Activated naive CD4-positive, alpha-beta T cell treated with anti-CD3 and anti-CD28 coated beads for 36 hours (primary cell): Measurements from ENCODE around the gene THRB. TPM values are rescaled to one million over a fixed set of nuclear protein-coding genes. Genes with fewer than 3 reads are reported as not detected.

ENCODE experiments used
- CTCF ChIA-PET: fragments of 350-600 bp; sonication (Branson Sonifier 250); formaldehyde crosslinking; loops from one replicate; lab custom pipeline; 2021; ENCODE audit warnings: antibody characterized with exemption; lab: Charles Lee
- DNase-seq: peaks from one replicate; pipeline ENCODE4 v3.0.0-alpha.2; 2020
- H3K27ac Mint-ChIP-seq: one replicate; pipeline ENCODE4 v1.8.0; 2021; ENCODE audit warnings: mild to moderate bottlenecking, mixed read lengths
- H3K27me3 Mint-ChIP-seq: one replicate; pipeline ENCODE4 v1.8.0; 2021; ENCODE audit warnings: low read depth, mixed read lengths
- H3K36me3 Mint-ChIP-seq: one replicate; pipeline ENCODE4 v1.8.0; 2021; ENCODE audit warnings: low read depth, mixed read lengths
- H3K4me1 Mint-ChIP-seq: one replicate; pipeline ENCODE4 v1.8.0; 2021; ENCODE audit warnings: low read depth, mixed read lengths
- H3K4me3 Mint-ChIP-seq: one replicate; pipeline ENCODE4 v1.8.0; 2021; ENCODE audit warnings: mild to moderate bottlenecking, moderate library complexity, mixed read lengths
- H3K9me3 Mint-ChIP-seq: one replicate; pipeline ENCODE4 v1.8.0; 2021; ENCODE audit warnings: mixed read lengths
- intact Hi-C: fragments of 100-400 bp; cut with micrococcal nuclease; formaldehyde crosslinking; loops from one replicate; pipeline ENCODE4 v1.15.1; 2023
- total RNA-seq, 2 experiments: library from RNA; stranded (reverse); gene quantifications; one replicate each; pipeline ENCODE4 v1.2.3, GENCODE V29; 2021

The THRB gene
- not detected for total RNA-seq

DNA sequence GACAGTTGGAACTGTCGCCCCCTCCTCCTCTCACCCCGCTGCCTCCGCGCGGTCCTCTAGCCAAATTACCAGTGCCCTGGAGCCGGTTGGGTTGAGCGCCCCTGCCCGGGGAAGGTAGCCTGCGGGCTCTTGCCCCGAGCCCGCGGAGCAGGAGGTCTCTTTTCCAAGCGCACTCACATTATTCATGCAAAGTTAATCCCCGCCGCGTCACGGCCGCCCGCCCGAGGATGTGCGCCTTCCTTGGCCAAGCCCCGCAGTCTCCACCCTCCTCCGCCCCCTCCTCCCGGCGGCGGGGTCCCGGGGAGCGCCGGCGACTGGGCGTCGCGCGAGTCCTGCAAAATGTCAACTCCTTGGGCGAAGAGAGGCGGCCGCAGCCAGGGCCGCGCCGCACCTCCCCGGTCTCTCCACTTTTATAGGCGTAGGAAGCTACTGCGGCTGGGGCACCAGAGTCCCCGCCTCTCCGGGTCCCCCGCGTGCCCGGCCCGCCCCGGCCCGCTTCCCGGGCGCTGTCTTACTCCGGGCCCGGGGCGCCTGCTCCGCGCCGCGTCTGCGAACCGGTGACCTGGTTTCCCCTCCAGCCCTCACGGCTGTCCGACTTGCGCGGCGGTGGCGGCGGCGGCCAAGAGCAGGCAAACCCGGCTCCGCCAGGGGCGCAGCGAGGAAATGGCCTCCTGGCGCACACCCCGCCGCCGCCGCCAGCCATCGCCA lies at the start of gene THRB:
THRB (minus strand) TSS at position 233 of the 708 bp plus-strand sequence.
- peaks cover 6% of the 10 kb centered on the region for H3K4me1 Mint-ChIP-seq
- peaks cover 52% of the 10 kb centered on the region for H3K27me3 Mint-ChIP-seq
- H3K36me3 Mint-ChIP-seq, result no peaks in the 10 kb centered on the region
- intact Hi-C loops, result no loop called here
- no peaks in the 10 kb centered on the region for H3K9me3 Mint-ChIP-seq
- DNase-seq, result peak; percentile 7
- CTCF ChIA-PET, result no interaction called here
- H3K4me3 Mint-ChIP-seq, result peak within 1 kb of the TSS; percentile 36
- H3K27ac Mint-ChIP-seq, result no peak within 1 kb of the TSS

DNA sequence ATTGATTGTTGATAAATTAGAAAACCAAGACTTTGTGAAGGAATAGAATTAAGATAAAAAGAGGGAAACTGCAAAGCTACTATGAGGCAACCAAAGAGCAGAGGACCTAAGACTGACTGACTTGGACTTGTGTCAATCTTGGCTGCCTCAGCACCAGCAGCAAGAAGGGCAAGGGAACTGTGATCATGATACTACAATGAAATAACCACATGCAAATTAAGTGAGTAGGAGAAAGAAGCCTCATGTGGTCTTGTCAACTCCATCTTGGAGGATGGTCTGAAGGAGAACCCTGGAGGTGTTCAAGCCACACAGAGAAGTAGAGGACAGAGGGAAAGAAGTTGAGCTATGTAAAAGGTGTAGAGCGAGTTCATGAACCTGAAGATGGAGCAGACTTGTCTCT lies 47.3 kb upstream of the THRB start:
- no peak overlapping the region for H3K27ac Mint-ChIP-seq
- no peaks in the 10 kb centered on the region for H3K36me3 Mint-ChIP-seq
- CTCF ChIA-PET, result interaction anchor here (0.6 kb wide), 1 partner anchor 241 kb away, joined by 3 read pairs; no protein-coding TSS in a partner anchor
- H3K4me3 Mint-ChIP-seq, result no peak overlapping the region
- DNase-seq, result no peak
- no peaks in the 10 kb centered on the region for H3K4me1 Mint-ChIP-seq
- intact Hi-C loops, result no loop called here
- H3K27me3 Mint-ChIP-seq, result no peaks in the 10 kb centered on the region
- peaks cover 4% of the 10 kb centered on the region for H3K9me3 Mint-ChIP-seq

DNA sequence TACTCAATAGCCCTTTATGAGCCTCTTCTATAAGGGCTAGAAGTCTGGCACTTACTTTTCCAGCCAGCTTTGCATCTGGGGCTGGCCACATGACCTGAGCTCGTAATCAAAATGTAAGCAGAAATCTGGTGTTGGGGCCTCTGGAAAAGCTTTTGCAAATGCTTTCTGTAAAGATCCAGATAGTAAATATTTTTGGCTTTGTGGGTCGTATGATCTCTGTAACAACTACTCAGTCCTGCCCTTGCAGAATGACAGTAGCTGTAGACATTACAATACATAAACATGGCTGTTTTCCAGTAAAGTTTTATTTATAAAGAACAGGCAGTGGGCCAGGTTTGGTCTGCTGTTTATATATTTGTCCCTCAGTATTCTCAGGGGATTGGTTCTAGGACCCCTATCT lies 46.2 kb upstream of the THRB start:
- Mint-ChIP-seq H3K36me3 (no peaks in the 10 kb centered on the region), H3K27me3 (no peaks in the 10 kb centered on the region), H3K4me3 (no peak overlapping the region), H3K4me1 (no peaks in the 10 kb centered on the region), H3K9me3 (peaks cover 6% of the 10 kb centered on the region), H3K27ac (no peak overlapping the region)
- no peak for DNase-seq
- intact Hi-C loops, result no loop called here
- CTCF ChIA-PET, result no interaction called here

DNA sequence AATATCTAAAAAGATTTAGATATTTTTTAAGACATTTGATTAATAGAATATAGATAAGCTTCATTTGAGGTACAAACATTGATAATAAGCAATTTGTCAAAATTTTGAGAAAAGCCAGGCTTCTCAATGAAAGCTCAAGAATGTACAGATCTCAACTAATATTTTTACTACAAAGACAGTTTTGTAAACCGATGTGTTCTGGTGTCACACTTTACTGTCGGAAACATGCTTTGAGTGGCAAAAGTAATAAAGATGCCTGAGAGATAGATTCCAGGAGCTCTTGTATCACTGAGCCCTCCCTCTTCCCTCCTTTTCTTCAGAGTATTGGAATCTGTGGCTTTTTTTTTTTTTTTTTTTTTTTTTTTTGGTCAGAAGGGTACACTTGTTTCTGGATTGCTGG lies 45.0 kb upstream of the THRB start:
- no peak overlapping the region for H3K27ac Mint-ChIP-seq
- CTCF ChIA-PET, result no interaction called here
- H3K27me3 Mint-ChIP-seq, result no peaks in the 10 kb centered on the region
- no peak for DNase-seq
- intact Hi-C loops, result no loop called here
- no peaks in the 10 kb centered on the region for H3K36me3 Mint-ChIP-seq
- H3K9me3 Mint-ChIP-seq, result peaks cover 6% of the 10 kb centered on the region
- H3K4me3 Mint-ChIP-seq, result no peak overlapping the region
- H3K4me1 Mint-ChIP-seq, result no peaks in the 10 kb centered on the region

DNA sequence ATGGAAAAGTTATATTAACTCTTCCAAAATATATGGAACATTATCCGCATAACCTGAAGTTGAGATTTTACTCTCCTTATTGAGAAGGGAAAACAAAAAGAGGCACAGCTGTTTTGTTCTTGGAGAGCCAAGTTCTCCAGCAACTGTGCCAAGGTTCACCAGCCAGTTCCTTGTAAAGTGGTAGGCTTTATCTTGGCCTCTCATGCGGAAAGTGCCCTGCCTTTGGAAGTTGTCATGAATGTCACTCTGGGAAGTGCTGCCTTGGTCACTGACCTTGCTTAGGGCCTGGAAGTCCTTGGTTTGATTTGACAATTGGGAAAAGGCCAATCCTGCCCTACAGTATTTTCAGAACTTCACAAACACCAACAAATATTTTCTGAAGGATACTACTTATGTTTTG lies 44.2 kb upstream of the THRB start:
- Mint-ChIP-seq H3K4me1 (no peaks in the 10 kb centered on the region), H3K36me3 (no peaks in the 10 kb centered on the region), H3K27me3 (no peaks in the 10 kb centered on the region), H3K9me3 (peaks cover 6% of the 10 kb centered on the region), H3K27ac (no peak overlapping the region), H3K4me3 (no peak overlapping the region)
- CTCF ChIA-PET, result no interaction called here
- intact Hi-C loops, result no loop called here
- no peak for DNase-seq

DNA sequence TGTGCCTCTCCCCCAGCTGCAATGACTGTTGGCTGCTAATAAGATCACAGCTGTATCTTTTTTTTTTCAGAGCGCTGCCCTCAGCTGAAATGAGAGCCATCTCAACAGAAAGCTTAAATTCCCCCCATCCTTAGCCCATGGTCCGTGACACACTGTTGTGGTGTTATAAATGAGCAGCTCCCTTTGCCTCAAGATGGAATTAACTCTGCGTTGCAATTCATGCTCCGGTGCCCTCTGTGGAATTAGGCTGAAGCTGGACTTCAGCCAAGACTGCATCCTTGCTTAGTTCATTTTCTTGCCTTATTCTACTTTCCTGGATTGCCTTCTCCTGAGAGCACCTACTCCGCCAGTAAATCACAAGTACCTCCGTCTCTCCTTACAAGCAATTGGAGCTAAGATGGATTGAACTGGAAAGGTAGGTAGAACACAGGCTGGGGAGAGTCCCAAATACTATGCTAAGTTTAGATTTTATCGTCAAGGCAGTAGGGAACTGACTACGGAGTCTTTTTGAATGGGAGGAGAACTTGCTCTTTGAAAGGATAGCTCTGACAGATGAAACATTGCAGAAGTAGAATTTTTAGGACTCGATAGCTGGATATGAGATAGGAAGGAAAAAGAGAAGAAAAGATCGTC lies 39.0 kb upstream of the THRB start:
- CTCF ChIA-PET, result no interaction called here
- Mint-ChIP-seq H3K27ac (no peak overlapping the region), H3K36me3 (no peaks in the 10 kb centered on the region), H3K4me3 (no peak overlapping the region), H3K9me3 (peaks cover 5% of the 10 kb centered on the region), H3K27me3 (no peaks in the 10 kb centered on the region), H3K4me1 (no peaks in the 10 kb centered on the region)
- intact Hi-C loops, result no loop called here
- no peak for DNase-seq

DNA sequence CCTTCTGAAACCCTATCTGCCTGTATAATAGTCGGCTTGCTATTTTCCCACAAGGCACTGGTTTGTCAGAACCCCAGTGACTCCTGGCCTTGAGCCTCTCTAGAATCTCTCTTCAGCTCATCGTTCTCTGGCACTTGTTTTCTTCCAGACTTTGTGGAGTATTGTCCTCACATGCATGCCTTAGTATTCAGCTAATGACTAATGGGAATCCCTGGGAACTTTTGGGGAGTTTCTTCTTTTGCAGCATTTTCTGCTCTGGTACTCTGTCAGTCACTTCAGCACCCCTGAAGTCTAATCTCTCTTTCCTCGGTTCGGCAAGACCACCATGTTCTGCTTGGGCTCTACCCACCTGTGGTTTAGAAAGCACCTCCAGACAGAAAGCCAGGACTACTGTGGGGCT lies 35.8 kb upstream of the THRB start:
- Mint-ChIP-seq H3K4me3 (no peak overlapping the region), H3K27me3 (no peaks in the 10 kb centered on the region), H3K9me3 (no peaks in the 10 kb centered on the region), H3K4me1 (no peaks in the 10 kb centered on the region), H3K27ac (no peak overlapping the region), H3K36me3 (no peaks in the 10 kb centered on the region)
- no peak for DNase-seq
- intact Hi-C loops, result no loop called here
- CTCF ChIA-PET, result no interaction called here

DNA sequence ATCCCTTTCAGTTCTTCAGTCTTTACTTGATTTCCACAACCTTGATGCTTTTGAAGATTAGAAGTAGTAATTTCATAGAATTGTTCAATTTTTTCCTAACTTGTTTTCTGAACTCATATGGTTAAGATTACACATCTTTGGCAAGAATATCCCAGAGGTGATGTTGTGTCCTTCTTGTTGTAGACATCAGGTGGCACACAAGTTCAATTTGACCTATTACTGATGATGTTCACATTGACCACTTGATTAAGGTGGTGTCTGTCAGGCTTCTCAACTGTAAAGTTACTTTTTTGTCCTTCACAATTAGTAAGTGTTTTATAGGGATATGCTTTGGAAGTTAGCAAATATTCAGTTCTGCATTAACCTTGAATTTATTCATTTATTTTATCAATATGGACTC lies 34.6 kb upstream of the THRB start:
- intact Hi-C loops, result no loop called here
- Mint-ChIP-seq H3K9me3 (no peaks in the 10 kb centered on the region), H3K36me3 (no peaks in the 10 kb centered on the region), H3K4me3 (no peak overlapping the region), H3K27ac (no peak overlapping the region), H3K27me3 (peaks cover 2% of the 10 kb centered on the region), H3K4me1 (no peaks in the 10 kb centered on the region)
- CTCF ChIA-PET, result no interaction called here
- DNase-seq, result no peak

DNA sequence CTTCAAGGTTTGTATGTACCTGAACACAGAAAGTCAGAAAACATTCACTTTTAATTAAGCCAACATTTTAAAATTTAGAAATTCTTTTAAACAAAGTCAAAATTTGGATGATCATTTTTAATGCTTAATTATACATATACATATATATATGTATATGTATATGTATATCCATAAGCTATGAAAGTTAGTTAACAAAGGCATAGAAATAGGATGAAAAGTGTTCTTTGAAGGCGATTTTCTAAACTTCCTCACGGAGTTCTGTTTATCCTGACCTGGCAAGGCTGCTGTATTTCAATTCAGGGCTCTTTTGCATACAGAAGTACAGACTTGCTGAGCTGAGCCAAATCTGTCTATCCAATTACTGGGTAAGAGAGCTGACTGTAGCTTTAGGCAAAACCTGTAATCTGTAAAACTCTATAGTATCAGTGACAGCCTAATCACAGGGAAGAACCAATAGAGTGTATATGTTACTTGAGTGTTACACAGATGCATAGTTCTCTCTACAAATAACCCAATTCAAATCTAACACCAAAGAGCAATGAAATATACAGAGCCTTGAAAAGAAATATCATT lies 32.1 kb upstream of the THRB start:
- Mint-ChIP-seq H3K4me3 (no peak overlapping the region), H3K36me3 (no peaks in the 10 kb centered on the region), H3K27ac (no peak overlapping the region), H3K4me1 (no peaks in the 10 kb centered on the region), H3K27me3 (peaks cover 21% of the 10 kb centered on the region), H3K9me3 (no peaks in the 10 kb centered on the region)
- DNase-seq, result no peak
- intact Hi-C loops, result no loop called here
- CTCF ChIA-PET, result interaction anchor here (1.3 kb wide), 1 partner anchor 13 kb away, joined by 3 read pairs; no protein-coding TSS in a partner anchor

DNA sequence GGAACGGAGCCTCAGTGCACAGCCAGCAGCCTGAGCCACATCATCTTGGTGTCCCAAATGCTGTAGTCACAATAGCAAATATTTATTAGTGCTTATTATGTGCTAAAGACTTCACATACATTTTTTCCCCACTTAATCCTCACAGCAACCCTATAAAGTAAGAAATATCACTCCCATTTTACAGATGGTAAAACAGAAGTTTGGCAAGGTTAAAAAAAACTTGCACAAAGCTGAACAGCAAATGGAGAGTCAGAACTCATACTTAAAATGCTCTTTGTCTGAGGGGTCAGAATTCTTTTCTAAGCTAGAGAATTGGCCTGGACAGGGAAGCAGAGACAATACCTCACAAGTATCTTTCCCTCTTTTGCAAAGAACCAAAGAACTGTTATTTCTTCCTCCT lies 30.9 kb upstream of the THRB start:
- CTCF ChIA-PET, result no interaction called here
- peaks cover 28% of the 10 kb centered on the region for H3K27me3 Mint-ChIP-seq
- no peak for DNase-seq
- no peak overlapping the region for H3K4me3 Mint-ChIP-seq
- intact Hi-C loops, result no loop called here
- peaks cover 5% of the 10 kb centered on the region for H3K4me1 Mint-ChIP-seq
- no peaks in the 10 kb centered on the region for H3K36me3 Mint-ChIP-seq
- H3K9me3 Mint-ChIP-seq, result no peaks in the 10 kb centered on the region
- H3K27ac Mint-ChIP-seq, result no peak overlapping the region

DNA sequence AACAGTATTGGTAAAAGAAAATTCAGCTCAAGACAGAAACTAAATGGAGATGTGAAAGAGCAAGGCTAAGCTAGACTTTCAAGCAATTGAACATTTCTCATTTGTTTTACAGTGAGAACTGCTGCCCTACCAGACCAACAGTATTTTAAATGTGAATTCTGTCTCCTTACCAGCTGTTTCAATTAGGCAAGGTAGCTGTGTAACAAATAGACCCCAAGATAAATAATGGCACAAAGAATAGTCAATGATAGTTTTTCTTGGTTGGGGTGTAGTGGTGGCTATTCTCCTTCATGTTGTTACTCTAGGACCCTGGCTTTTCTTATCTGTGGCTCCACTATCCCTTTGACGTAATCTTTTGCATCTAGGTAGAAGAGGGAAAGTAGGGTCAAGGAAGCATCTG lies 30.4 kb upstream of the THRB start:
- peaks cover 32% of the 10 kb centered on the region for H3K27me3 Mint-ChIP-seq

DNA sequence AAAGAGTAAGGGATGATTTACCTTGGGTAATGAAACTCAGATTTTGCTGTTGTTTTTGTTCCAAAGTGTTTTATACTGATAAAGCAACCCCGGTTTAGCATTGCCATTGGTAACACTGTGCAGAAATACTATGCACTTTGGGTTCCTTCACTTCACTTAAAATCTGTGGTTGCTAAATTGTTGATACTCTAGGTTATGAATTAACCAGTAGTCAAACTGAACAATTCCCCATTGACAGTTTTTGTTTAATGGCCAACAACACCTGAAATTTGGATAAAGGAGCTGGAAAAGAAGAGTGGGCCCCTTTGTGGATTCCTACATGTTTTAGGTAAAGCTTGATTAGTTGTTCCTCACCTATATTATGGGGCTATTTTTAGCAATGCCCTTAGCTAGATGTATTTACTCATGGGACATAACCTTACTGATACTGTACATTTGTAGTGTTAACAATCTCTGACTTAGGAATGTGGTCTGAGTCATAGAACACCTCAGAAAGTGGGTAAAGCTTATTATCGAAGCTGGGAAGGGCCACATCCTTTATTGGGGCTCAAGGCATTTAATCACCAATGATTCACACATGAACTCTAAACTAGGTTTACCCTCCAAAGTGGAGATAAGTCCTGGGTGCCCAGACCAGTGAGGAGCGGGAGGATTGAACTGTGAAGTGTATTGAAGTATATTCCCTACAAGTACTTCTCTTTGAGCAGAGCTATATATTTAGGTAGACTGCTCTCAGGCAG lies 29.5 kb upstream of the THRB start:
- H3K27me3 Mint-ChIP-seq, result peaks cover 40% of the 10 kb centered on the region
- DNase-seq, result no peak
- H3K4me1 Mint-ChIP-seq, result peaks cover 5% of the 10 kb centered on the region
- intact Hi-C loops, result no loop called here
- no peak overlapping the region for H3K4me3 Mint-ChIP-seq
- H3K27ac Mint-ChIP-seq, result no peak overlapping the region
- no peaks in the 10 kb centered on the region for H3K36me3 Mint-ChIP-seq
- H3K9me3 Mint-ChIP-seq, result no peaks in the 10 kb centered on the region
- CTCF ChIA-PET, result no interaction called here

More for the DNA sequence above, 30.4 kb upstream of the THRB start:
- Mint-ChIP-seq H3K4me3 (no peak overlapping the region), H3K36me3 (no peaks in the 10 kb centered on the region), H3K27ac (no peak overlapping the region), H3K4me1 (peaks cover 5% of the 10 kb centered on the region), H3K9me3 (no peaks in the 10 kb centered on the region)
- CTCF ChIA-PET, result no interaction called here
- no peak for DNase-seq
- intact Hi-C loops, result no loop called here
